Globus pallidus (tissue), 1 donor: Measurements from ENCODE around the gene TBC1D22B.

Experiments used
- DNase-seq: peaks from one replicate; pipeline ENCODE4 v3.0.0-alpha.2; 2015; ENCODE audit warnings: low spot score

Gene TBC1D22B

DNA sequence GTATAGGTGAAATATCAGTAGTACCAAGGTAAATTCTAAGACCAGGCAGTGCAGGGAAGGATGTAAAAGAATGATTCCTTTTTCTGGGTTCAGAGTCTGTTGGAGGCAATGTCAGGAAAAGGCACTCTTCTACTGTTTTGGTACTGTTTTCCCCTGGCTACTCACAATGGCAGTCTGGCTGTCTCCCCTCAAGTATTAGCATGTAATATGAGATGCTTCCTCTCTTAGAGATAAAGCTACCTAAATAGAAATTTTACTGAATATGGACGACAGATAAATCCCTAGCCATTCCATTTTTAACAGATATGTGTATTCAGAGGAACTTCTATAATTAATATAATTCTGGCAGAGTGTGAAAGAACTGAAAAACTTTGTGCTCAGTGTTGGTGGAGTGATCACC is 99.7 kb downstream of the TBC1D22B start:
- no peak for DNase-seq

DNA sequence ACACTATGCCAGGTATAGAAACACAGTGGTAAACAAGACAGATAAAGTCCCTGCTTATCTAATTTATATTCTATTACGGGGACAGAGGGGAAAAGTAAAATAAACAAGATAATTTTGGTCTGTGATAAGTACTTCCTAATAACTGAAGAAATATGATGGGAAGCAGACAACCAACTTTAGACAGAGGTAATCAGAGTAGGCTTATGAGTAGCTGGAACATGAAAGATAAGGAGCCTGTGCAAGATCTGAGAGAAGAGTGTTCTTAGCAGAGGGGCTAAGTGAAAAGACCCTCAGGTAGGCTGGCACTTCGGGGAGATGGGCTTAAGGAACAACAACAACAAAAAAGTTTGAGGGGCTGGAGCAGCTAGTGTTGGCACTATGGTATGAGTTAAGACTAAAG is 100.3 kb downstream of the TBC1D22B start:
- no peak for DNase-seq

DNA sequence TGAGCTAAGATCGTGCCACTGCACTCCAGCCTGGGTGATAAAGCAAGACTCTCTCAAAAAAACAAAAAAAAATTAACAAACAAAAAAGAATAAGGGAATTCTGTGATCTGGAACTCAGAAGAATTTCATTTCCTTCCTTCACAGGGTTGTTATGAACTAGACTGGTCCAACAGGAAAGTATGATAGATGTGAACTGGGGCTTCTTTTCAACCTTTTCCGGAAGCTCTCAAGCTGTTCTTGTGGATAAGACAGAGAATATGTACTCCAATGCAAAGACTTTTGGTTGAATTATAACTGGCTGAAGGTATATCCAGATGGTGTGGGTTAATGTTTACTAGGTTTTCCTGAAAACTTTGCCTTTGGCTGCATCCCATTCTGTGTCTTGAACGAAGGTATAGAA is 101.5 kb downstream of the TBC1D22B start:
- DNase-seq: no peak

DNA sequence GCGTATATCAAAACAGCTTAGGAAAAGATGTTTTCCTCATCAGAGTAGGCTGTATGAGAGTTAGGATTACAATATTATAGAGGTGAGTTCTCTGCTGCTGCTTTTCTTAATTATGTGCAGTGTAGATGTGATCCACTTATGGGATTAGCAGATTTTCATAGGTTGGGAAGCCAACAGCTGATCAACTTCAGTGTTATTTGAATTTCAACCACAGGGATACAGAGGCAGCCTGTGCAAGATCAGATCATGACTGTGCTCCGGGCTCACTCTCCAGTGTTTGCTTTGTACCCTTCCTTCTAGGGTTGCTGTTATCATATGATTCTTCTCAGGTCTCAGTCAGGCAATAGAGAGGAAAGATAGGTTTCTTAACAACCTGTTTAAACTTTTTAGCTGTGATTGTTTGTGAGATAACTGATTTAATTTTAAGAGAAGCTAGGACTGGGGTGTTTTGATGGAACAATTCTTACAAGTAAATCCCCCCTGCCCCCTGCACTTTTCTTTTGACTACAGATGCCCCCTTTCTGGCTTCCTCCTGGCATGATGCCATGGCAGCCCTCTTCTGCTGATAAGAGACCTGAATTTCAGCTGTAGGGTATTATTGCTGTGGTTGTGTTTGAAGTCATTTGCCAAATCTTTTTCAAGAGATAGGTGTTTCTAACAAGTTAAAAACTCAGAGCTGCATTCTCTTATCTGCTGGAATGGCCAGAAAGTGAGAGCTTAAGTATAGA is 104.7 kb downstream of the TBC1D22B start:
- no peak for DNase-seq

DNA sequence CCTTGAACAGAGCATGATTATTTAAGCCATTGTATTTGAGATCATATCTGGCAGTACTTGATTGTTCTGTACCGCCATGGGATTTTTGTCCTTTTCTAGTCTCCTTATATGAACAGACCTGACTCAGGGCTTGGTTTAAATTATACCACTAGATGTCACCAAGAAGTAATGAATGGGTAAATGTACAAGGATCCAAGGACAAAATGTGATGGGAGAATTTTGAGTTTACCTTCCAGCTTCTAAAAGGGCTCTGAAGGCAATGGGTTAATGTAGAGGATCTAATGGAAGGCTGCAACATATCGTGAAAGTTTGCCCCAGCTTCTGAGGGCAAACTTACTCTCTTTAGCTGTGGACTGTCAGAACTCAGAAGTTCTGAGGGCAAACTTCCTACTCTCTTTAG is 108.2 kb downstream of the TBC1D22B start:
- peak; percentile 33 for DNase-seq

DNA sequence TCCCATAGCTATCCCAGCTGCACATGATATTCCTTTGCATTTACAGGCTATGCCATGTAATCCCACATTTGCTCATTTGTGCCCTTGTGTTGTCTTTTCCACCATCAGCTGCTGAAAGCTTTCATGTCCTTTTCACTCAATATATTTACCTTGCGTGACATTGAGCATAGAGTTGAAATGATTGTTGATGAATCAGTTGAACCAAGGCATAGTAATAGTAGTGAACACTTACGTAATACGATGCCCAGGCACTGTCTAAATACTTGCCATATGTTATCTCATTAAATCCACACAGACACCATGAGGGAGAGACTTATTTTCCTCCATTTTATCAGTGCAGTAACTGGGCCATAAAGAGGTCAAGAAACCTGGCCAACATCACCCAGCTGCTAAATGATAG is 109.3 kb downstream of the TBC1D22B start:
- DNase-seq: no peak

DNA sequence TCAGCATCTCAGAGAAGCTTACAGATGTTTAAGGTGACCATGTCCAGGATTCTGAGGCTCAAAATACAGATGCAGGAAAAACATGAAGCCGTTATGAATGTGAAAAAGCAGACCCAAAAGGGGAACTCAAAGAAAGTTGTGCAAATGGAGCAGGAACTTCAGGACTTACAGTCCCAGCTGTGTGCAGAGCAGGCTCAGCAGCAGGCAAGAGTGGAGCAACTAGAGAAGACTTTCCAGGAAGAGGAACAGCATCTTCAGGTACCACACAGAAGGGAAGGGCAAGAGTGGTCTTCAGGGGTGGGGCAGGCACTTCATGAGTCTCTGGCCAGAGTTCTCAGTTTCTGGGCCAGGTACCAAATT is 111.4 kb downstream of the TBC1D22B start:
- no peak for DNase-seq

DNA sequence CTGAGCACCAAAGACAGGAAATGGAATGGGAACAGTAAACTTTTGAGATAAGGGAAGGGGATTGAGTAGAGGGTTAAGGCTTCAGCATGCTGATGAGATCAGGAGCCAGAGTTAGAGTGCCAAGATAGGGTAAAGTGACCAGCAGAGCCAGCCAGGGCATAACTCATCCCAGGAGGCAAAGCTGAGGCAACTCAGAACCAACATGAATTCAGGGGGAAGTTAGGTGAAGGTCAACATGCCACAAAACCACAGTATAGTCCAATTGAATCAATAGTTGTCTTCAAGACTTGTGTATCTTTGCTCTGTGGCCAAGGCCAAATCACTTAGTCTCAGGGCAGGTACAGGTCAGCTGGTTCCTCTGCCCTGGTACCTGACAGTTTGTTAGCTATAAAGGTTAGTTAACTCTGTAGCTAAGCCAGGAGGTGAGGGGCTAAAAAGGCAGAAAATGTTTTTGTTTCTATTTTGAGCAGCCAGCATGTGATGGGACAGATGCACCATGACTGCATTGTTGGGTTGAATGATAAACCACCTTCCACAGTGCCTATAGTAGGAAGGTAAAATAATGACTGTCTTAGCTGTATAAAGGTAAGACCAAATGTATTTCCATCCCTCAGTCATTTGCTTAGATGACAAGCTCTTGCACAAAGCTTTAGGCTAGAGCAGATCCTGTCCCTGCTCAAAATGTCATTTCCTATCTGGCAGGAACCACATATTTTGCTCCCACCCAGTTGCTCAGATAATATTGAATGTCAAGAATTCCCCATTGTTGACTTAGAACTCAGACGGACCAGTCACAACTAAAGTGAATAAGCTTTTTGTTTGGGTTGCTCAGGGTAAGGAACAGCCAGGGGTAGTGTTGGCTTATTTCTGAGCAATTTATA is 112.0 kb downstream of the TBC1D22B start:
- peak; percentile 77 for DNase-seq

DNA sequence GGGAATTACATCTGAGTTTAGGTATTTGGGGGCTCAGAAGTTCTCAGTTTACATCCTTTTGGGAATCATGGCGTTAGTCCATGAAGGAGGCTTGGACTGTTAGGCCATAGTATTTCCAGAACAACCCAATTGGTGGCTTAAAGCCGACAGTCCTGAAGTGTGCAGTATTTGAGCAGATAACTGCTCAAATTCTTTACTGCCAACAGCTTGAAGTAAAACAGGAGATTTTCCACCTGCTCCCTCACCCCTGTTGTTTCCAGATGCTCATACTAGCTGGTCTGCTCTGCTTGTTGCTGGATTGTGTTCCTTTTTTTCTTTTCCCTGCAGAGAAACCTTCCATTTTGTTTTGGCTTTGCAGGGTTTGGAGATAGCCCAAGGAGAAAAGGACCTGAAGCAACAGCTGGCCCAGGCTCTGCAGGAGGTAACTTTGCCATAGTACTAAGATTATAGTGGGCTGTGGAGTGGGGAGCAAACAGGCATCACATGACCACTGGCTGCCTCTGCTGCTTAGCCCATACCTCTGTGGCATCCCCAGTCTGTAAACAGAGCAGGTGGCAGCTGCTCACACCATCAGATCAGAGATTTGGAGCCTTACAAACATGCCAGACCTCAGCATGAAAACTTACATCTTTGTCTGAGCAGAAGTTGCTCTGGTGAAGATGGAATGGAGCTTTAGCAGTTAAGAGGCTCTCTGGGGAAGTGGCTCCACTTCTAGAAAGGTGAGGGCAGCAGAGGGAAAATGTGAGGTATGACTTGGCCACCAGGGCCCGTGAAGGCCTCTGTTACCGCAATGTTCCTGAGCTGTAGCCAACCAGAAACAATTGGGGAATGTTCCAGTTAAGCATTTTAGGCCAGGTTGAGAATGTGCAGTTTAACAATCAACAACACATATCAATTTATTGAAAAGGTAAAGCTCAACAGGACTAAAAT is 113.8 kb downstream of the TBC1D22B start:
- no peak for DNase-seq

DNA sequence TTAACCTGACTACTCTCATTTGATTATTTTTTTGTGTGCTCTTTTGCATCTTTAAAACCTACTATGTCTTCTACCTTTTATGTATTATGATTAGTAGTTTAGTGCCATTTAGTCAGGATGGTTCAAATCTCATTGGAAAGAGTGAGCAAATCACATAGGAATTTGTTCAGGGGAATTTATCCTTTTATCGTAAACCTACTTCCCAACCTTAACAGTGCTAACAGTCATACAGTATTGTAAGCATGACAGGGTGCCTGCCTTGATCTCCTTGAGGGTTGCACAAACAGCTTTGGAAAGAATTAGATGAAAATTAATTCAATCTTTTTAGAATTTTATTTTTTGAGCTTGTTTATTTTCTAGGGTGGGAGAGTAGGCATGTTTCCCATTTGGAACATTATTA is 114.5 kb downstream of the TBC1D22B start:
- DNase-seq: no peak

DNA sequence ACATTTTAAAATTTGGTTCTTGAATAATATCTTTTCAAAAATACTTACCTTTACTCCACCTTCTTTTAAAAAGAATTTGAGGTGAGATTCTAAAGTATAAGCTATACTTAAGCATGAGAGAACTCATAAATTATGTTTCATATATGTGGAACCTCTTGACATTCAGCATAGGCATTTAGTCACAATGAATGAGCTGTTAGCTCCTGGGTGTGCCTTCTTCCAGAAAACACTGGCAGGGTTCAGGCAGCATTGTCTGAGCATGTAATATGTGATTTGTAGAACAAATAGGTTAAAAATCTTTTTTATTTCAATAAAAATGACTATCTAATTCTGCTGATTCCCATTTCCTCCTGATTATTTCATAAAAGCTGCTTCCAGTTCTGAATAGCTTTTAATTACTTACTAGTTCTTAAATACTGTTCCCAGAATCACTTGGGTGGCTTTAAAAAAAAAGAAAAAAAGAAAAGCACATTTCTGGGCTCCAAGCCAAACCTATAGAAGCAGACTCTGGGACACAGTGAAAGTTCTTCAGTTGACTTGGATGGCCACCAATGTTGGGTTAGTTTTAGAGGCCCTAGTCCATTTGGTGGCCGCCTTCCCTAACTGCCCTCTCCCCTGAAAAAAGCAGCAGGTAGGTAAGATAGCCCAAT is 116.4 kb downstream of the TBC1D22B start:
- peak; percentile 14 for DNase-seq

DNA sequence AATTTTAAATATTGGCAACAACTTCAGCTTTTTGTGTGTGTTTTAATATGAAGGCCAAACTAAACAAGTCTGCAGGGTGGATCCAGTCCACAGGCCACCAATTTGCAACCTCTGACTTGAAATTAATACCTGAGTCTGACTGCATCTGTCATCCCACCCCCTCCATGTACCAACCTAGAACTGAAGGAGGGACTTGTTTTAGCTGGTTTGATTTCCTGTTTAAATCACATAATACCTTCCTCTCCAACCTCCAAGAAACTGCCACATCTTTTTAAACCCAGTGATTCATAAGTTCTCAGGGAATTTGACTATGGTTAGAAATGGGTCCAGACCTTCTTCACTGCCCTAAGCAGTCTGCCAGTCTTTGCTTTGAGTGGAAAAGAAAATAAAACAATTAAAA is 117.8 kb downstream of the TBC1D22B start:
- no peak for DNase-seq

DNA sequence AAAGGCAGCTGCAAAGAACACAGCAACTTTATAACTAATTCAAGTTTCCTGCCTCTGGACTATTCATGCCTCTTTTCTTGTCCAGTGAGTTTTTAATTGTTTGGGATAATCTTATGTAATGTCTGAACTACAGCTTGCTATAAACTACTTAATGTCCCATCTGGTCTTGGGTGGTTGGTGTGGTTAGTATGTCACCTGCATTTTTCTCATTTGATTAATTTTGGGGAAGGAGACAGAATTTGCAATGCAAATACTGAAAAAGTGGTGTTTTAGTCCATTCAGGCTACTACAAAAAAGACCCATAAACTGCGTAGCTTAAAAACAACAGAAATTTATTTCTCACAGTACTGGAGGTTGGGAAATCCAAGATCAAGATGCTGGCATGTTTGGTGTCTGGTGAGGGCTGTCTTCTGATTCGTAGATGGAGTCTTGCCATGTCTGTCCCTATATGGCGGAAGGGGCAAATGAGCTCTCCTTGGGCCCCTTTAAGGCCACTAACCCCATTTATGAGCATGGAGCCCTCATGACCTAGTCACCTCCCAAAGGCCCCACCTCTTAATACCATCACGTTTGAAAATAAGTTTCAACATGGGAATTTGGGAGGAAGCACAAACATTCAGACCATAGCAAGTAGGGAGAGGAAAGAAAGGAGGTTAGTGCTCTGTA is 118.6 kb downstream of the TBC1D22B start:
- DNase-seq: no peak

DNA sequence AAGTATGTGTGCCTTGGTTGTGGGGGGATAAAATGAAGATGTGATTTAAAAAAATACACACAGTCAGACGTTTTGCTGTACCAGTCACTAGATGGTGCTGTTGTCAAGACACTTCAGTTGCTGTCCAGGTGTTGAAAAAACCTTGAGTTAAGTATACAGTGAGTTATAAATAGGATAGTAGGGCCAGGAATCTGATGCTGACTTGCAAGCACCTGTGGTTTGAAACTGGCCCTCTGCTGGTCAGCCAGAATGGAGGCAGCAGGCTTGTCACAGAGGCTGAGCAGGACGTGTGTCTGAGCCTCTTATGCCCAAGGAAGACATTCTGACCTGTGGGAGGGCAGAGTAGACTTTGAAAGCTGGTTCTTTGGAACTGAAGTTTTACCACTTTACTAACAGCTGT is 124.0 kb downstream of the TBC1D22B start:
- no peak for DNase-seq
